ENCODE results near the gene CBLN1. TPM values are rescaled to one million over a fixed set of nuclear protein-coding genes. Genes with fewer than 3 reads are reported as not detected.

Gene CBLN1
- 1 to 10 TPM in 1 of 2 donors, under 1 TPM in 1; 0.58 to 1.2 TPM for total RNA-seq
- not detected for polyA plus RNA-seq
- long read RNA-seq, donor 1: 0 reads
- long read RNA-seq, donor 2, partial matches to known transcripts: 0 of 1 reads
- long read RNA-seq, donor 2, other reads (novel, unspliced or antisense): 1 of 1 reads

GRCh38 chr16:49281480-49281842, at the start of gene CBLN1:
TSS of gene CBLN1 (minus strand) at chr16:49281838. CDS start at chr16:49281465, 373 bp downstream.
- DNase-seq (peak in 1 of 2 donors; percentile 41), ATAC-seq (ENCODE audit: low FRiP score) (no peak)
- Histone ChIP-seq H3K4me1 (ENCODE audit: control insufficient read depth in 1 of 2, insufficient read depth in 2 of 2, low read length in 2 of 2) (no peaks in the 10 kb centered on the region), H3K27me3 (ENCODE audit: control insufficient read depth in 1 of 2, insufficient read depth in 2 of 2, low read length in 1 of 2) (no peaks in the 10 kb centered on the region), H3K36me3 (ENCODE audit: control insufficient read depth in 1 of 2, insufficient read depth in 2 of 2, low read length in 1 of 2) (no peaks in the 10 kb centered on the region), H3K9me3 (ENCODE audit: control insufficient read depth, low read length) (no peaks in the 10 kb centered on the region), H3K27ac (ENCODE audit: low read depth in 1 of 2, low read length in 2 of 2) (no peak within 1 kb of the TSS), H3K4me3 (ENCODE audit: low read length in 2 of 2) (peak within 1 kb of the TSS in 1 of 2 donors; percentile 46)
- intact Hi-C loops (cut with DNase I): no loop called here
- 1% methylated on average over 31 to 45 of the region's 45 CpGs for WGBS, 2 donors

- no peak overlapping the region for H3K27ac ChIP-seq (ENCODE audit: low read depth in 1 of 2, low read length in 2 of 2)
- H3K4me1 ChIP-seq (ENCODE audit: control insufficient read depth in 1 of 2, insufficient read depth in 2 of 2, low read length in 2 of 2): no peaks in the 10 kb centered on the region
- intact Hi-C loops (cut with DNase I): no loop called here
- no peaks in the 10 kb centered on the region for H3K36me3 ChIP-seq (ENCODE audit: control insufficient read depth in 1 of 2, insufficient read depth in 2 of 2, low read length in 1 of 2)
- no peaks in the 10 kb centered on the region for H3K9me3 ChIP-seq (ENCODE audit: control insufficient read depth, low read length)
- DNase-seq: no peak
- 73 to 74% methylated on average over 9 of the region's 9 CpGs for WGBS, 2 donors
- no peak overlapping the region for H3K4me3 ChIP-seq (ENCODE audit: low read length in 2 of 2)
- no peak for ATAC-seq (ENCODE audit: low FRiP score)
- no peaks in the 10 kb centered on the region for H3K27me3 ChIP-seq (ENCODE audit: control insufficient read depth in 1 of 2, insufficient read depth in 2 of 2, low read length in 1 of 2)
These were observed 49.0 kb upstream of the CBLN1 start for GRCh38 chr16:49330562-49331201.

GRCh38 chr16:49328325-49328724, 46.7 kb upstream of the CBLN1 start:
- Histone ChIP-seq H3K27ac (ENCODE audit: low read depth in 1 of 2, low read length in 2 of 2) (no peak overlapping the region), H3K9me3 (ENCODE audit: control insufficient read depth, low read length) (peaks cover 1% of the 10 kb centered on the region), H3K4me3 (ENCODE audit: low read length in 2 of 2) (no peak overlapping the region), H3K4me1 (ENCODE audit: control insufficient read depth in 1 of 2, insufficient read depth in 2 of 2, low read length in 2 of 2) (no peaks in the 10 kb centered on the region), H3K27me3 (ENCODE audit: control insufficient read depth in 1 of 2, insufficient read depth in 2 of 2, low read length in 1 of 2) (peaks cover 0 to 3% of the 10 kb centered on the region in 2 donors), H3K36me3 (ENCODE audit: control insufficient read depth in 1 of 2, insufficient read depth in 2 of 2, low read length in 1 of 2) (no peaks in the 10 kb centered on the region)
- no peak for ATAC-seq (ENCODE audit: low FRiP score)
- 70 to 74% methylated on average over 4 of the region's 4 CpGs for WGBS, 2 donors
- intact Hi-C loops (cut with DNase I): no loop called here
- DNase-seq: no peak

GRCh38 chr16:49327466-49327865, 45.8 kb upstream of the CBLN1 start:
- peaks cover 1% of the 10 kb centered on the region for H3K9me3 ChIP-seq (ENCODE audit: control insufficient read depth, low read length)
- no peak overlapping the region for H3K27ac ChIP-seq (ENCODE audit: low read depth in 1 of 2, low read length in 2 of 2)
- H3K27me3 ChIP-seq (ENCODE audit: control insufficient read depth in 1 of 2, insufficient read depth in 2 of 2, low read length in 1 of 2): peaks cover 0 to 3% of the 10 kb centered on the region in 2 donors
- H3K36me3 ChIP-seq (ENCODE audit: control insufficient read depth in 1 of 2, insufficient read depth in 2 of 2, low read length in 1 of 2): no peaks in the 10 kb centered on the region
- 59 to 65% methylated on average over 4 of the region's 4 CpGs for WGBS, 2 donors
- ATAC-seq (ENCODE audit: low FRiP score) (no peak), DNase-seq (no peak)
- no peak overlapping the region for H3K4me3 ChIP-seq (ENCODE audit: low read length in 2 of 2)
- intact Hi-C loops (cut with DNase I): no loop called here
- H3K4me1 ChIP-seq (ENCODE audit: control insufficient read depth in 1 of 2, insufficient read depth in 2 of 2, low read length in 2 of 2): no peaks in the 10 kb centered on the region

- Histone ChIP-seq H3K9me3 (ENCODE audit: control insufficient read depth, low read length) (peaks cover 3% of the 10 kb centered on the region), H3K27ac (ENCODE audit: low read depth in 1 of 2, low read length in 2 of 2) (no peak overlapping the region), H3K4me3 (ENCODE audit: low read length in 2 of 2) (no peak overlapping the region), H3K4me1 (ENCODE audit: control insufficient read depth in 1 of 2, insufficient read depth in 2 of 2, low read length in 2 of 2) (no peaks in the 10 kb centered on the region), H3K36me3 (ENCODE audit: control insufficient read depth in 1 of 2, insufficient read depth in 2 of 2, low read length in 1 of 2) (no peaks in the 10 kb centered on the region), H3K27me3 (ENCODE audit: control insufficient read depth in 1 of 2, insufficient read depth in 2 of 2, low read length in 1 of 2) (peaks cover 2 to 3% of the 10 kb centered on the region in 2 donors)
- intact Hi-C loops (cut with DNase I): no loop called here
- WGBS, 2 donors: 81 to 86% methylated on average over 9 of the region's 9 CpGs
- DNase-seq (no peak), ATAC-seq (ENCODE audit: low FRiP score) (no peak)
These were observed 43.1 kb upstream of the CBLN1 start for GRCh38 chr16:49324703-49325102.

GRCh38 chr16:49315602-49316001, 34.0 kb upstream of the CBLN1 start:
- 87 to 95% methylated on average over 1 of the region's 1 CpG for WGBS, 2 donors
- no peak for ATAC-seq (ENCODE audit: low FRiP score)

GRCh38 chr16:49312389-49312985, 30.8 kb upstream of the CBLN1 start:
- intact Hi-C loops (cut with DNase I): no loop called here
- Histone ChIP-seq H3K9me3 (ENCODE audit: control insufficient read depth, low read length) (no peaks in the 10 kb centered on the region), H3K4me3 (ENCODE audit: low read length in 2 of 2) (no peak overlapping the region), H3K36me3 (ENCODE audit: control insufficient read depth in 1 of 2, insufficient read depth in 2 of 2, low read length in 1 of 2) (no peaks in the 10 kb centered on the region), H3K27me3 (ENCODE audit: control insufficient read depth in 1 of 2, insufficient read depth in 2 of 2, low read length in 1 of 2) (peaks cover 0 to 1% of the 10 kb centered on the region in 2 donors), H3K4me1 (ENCODE audit: control insufficient read depth in 1 of 2, insufficient read depth in 2 of 2, low read length in 2 of 2) (no peaks in the 10 kb centered on the region), H3K27ac (ENCODE audit: low read depth in 1 of 2, low read length in 2 of 2) (no peak overlapping the region)
- DNase-seq (no peak), ATAC-seq (ENCODE audit: low FRiP score) (no peak)
- 28 to 37% methylated on average over 10 of the region's 10 CpGs for WGBS, 2 donors

More at GRCh38 chr16:49315602-49316001, 34.0 kb upstream of the CBLN1 start:
- H3K4me3 ChIP-seq (ENCODE audit: low read length in 2 of 2): no peak overlapping the region
- peaks cover 0 to 1% of the 10 kb centered on the region in 2 donors for H3K27me3 ChIP-seq (ENCODE audit: control insufficient read depth in 1 of 2, insufficient read depth in 2 of 2, low read length in 1 of 2)
- intact Hi-C loops (cut with DNase I): no loop called here
- no peak for DNase-seq
- no peaks in the 10 kb centered on the region for H3K4me1 ChIP-seq (ENCODE audit: control insufficient read depth in 1 of 2, insufficient read depth in 2 of 2, low read length in 2 of 2)
- H3K9me3 ChIP-seq (ENCODE audit: control insufficient read depth, low read length): no peaks in the 10 kb centered on the region
- H3K36me3 ChIP-seq (ENCODE audit: control insufficient read depth in 1 of 2, insufficient read depth in 2 of 2, low read length in 1 of 2): no peaks in the 10 kb centered on the region
- H3K27ac ChIP-seq (ENCODE audit: low read depth in 1 of 2, low read length in 2 of 2): no peak overlapping the region

GRCh38 chr16:49311823-49312222, 30.2 kb upstream of the CBLN1 start:
- Histone ChIP-seq H3K36me3 (ENCODE audit: control insufficient read depth in 1 of 2, insufficient read depth in 2 of 2, low read length in 1 of 2) (no peaks in the 10 kb centered on the region), H3K27ac (ENCODE audit: low read depth in 1 of 2, low read length in 2 of 2) (no peak overlapping the region), H3K4me3 (ENCODE audit: low read length in 2 of 2) (no peak overlapping the region), H3K4me1 (ENCODE audit: control insufficient read depth in 1 of 2, insufficient read depth in 2 of 2, low read length in 2 of 2) (no peaks in the 10 kb centered on the region), H3K9me3 (ENCODE audit: control insufficient read depth, low read length) (no peaks in the 10 kb centered on the region), H3K27me3 (ENCODE audit: control insufficient read depth in 1 of 2, insufficient read depth in 2 of 2, low read length in 1 of 2) (peaks cover 0 to 1% of the 10 kb centered on the region in 2 donors)
- DNase-seq: no peak
- intact Hi-C loops (cut with DNase I): no loop called here
- 49 to 52% methylated on average over 6 of the region's 6 CpGs for WGBS, 2 donors
- ATAC-seq (ENCODE audit: low FRiP score): no peak

- no peak overlapping the region for H3K27ac ChIP-seq (ENCODE audit: low read depth in 1 of 2, low read length in 2 of 2)
- H3K27me3 ChIP-seq (ENCODE audit: control insufficient read depth in 1 of 2, insufficient read depth in 2 of 2, low read length in 1 of 2): no peaks in the 10 kb centered on the region
- H3K9me3 ChIP-seq (ENCODE audit: control insufficient read depth, low read length): peaks cover 2% of the 10 kb centered on the region
- intact Hi-C loops (cut with DNase I): no loop called here
- 66 to 71% methylated on average over 2 of the region's 2 CpGs for WGBS, 2 donors
- no peak for ATAC-seq (ENCODE audit: low FRiP score)
- H3K4me3 ChIP-seq (ENCODE audit: low read length in 2 of 2): no peak overlapping the region
- no peaks in the 10 kb centered on the region for H3K4me1 ChIP-seq (ENCODE audit: control insufficient read depth in 1 of 2, insufficient read depth in 2 of 2, low read length in 2 of 2)
- no peaks in the 10 kb centered on the region for H3K36me3 ChIP-seq (ENCODE audit: control insufficient read depth in 1 of 2, insufficient read depth in 2 of 2, low read length in 1 of 2)
- DNase-seq: no peak
These were observed 25.5 kb upstream of the CBLN1 start for GRCh38 chr16:49307176-49307575.
